ENCODE data around the gene INSIG2. TPM values are rescaled to one million over a fixed set of nuclear protein-coding genes. Genes with fewer than 3 reads are reported as not detected.

The INSIG2 gene
- total RNA-seq, 2 donors from 2014 or later, result 10.9 to 12.5 TPM

DNA sequence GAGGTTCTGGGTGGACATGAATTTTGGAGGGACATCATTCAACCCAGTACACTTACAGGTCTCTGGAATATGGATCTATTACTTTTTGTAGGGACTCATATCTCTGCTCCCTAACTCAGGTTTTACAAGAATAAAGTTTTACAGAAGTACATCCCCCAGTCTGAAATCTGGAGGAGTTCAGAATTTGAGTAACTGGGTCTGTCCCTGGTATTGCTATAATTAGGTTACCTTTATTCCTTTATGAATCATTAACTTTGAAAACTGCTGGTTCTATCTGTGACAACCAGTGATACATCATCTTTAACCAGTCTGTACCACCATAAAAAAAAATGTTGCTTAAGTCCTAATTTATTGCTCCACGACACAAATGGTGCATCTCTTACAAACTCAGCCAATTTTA lies 59.9 kb downstream of the INSIG2 start:
- Histone ChIP-seq H3K36me3 (ENCODE audit: control insufficient read depth, insufficient read depth, low read length) (no peaks in the 10 kb centered on the region), H3K9ac (ENCODE audit: extremely low read depth, low read length, poor library complexity, severe bottlenecking) (no peak overlapping the region), H3K27me3 (ENCODE audit: control insufficient read depth, insufficient read depth, low read length, poor library complexity, severe bottlenecking) (no peaks in the 10 kb centered on the region), H3K4me1 (ENCODE audit: control insufficient read depth, insufficient read depth, low read length) (no peaks in the 10 kb centered on the region), H3K4me3 (ENCODE audit: low read length) (no peak overlapping the region), H3K9me3 (ENCODE audit: control insufficient read depth, low read length) (peaks cover 3% of the 10 kb centered on the region), H3K27ac (ENCODE audit: low read depth, low read length) (no peak overlapping the region)
- TF ChIP-seq, protein P1, sequence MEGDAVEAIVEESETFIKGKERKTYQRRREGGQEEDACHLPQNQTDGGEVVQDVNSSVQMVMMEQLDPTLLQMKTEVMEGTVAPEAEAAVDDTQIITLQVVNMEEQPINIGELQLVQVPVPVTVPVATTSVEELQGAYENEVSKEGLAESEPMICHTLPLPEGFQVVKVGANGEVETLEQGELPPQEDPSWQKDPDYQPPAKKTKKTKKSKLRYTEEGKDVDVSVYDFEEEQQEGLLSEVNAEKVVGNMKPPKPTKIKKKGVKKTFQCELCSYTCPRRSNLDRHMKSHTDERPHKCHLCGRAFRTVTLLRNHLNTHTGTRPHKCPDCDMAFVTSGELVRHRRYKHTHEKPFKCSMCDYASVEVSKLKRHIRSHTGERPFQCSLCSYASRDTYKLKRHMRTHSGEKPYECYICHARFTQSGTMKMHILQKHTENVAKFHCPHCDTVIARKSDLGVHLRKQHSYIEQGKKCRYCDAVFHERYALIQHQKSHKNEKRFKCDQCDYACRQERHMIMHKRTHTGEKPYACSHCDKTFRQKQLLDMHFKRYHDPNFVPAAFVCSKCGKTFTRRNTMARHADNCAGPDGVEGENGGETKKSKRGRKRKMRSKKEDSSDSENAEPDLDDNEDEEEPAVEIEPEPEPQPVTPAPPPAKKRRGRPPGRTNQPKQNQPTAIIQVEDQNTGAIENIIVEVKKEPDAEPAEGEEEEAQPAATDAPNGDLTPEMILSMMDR (conservative IDR thresholded peaks at IDR 0.05), result no peak
- whole genome bisulfite sequencing, 2 experiments (ENCODE audit: insufficient coverage in 1 of 2, insufficient read length in 1 of 2), result 100% methylated on average over 1 of the region's 1 CpG; no CpG with 5 or more reads in 1 of the 2 experiments
- Mint-ChIP-seq H3K27me3 (ENCODE audit: insufficient read depth) (peaks cover 6% of the 10 kb centered on the region), H3K9me3 (peaks cover 3% of the 10 kb centered on the region), H3K27ac (no peak overlapping the region), H3K36me3 (ENCODE audit: low read depth) (no peaks in the 10 kb centered on the region), H3K4me3 (no peak overlapping the region), H3K4me1 (no peaks in the 10 kb centered on the region)
- no peak for DNase-seq

DNA sequence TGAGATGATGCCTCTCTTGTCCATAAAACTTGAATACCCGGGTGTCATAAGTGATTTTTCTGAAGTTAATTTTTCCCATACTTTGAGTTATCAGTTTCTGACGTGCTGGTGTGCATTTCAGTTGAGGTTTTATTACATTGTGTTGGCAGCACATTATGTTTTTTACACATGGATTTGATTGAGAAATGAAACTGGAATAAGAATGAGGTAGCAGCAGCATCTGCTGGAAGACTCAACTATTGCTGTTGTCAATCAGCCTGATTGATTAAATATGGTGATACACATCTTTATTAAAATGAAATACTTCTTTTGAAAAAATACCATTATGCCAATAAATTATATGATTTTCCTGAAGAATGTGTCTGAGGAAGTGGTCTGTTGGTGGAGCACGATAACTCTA lies 60.5 kb downstream of the INSIG2 start:
- Histone ChIP-seq H3K4me3 (ENCODE audit: low read length) (no peak overlapping the region), H3K9ac (ENCODE audit: extremely low read depth, low read length, poor library complexity, severe bottlenecking) (no peak overlapping the region), H3K9me3 (ENCODE audit: control insufficient read depth, low read length) (no peaks in the 10 kb centered on the region), H3K36me3 (ENCODE audit: control insufficient read depth, insufficient read depth, low read length) (no peaks in the 10 kb centered on the region), H3K27ac (ENCODE audit: low read depth, low read length) (no peak overlapping the region), H3K4me1 (ENCODE audit: control insufficient read depth, insufficient read depth, low read length) (no peaks in the 10 kb centered on the region), H3K27me3 (ENCODE audit: control insufficient read depth, insufficient read depth, low read length, poor library complexity, severe bottlenecking) (no peaks in the 10 kb centered on the region)
- H3K9me3 Mint-ChIP-seq, result no peaks in the 10 kb centered on the region
- 88 to 90% methylated on average over 1 to 3 of the region's 3 CpGs for WGBS, 2 experiments (ENCODE audit: insufficient coverage in 1 of 2, insufficient read length in 1 of 2)
- H3K27me3 Mint-ChIP-seq (ENCODE audit: insufficient read depth), result peaks cover 6% of the 10 kb centered on the region
- DNase-seq, result no peak
- H3K27ac Mint-ChIP-seq, result no peak overlapping the region
- H3K36me3 Mint-ChIP-seq (ENCODE audit: low read depth), result no peaks in the 10 kb centered on the region
- TF ChIP-seq, protein P1 (conservative IDR thresholded peaks at IDR 0.05), result no peak
- H3K4me3 Mint-ChIP-seq, result no peak overlapping the region
- no peaks in the 10 kb centered on the region for H3K4me1 Mint-ChIP-seq

DNA sequence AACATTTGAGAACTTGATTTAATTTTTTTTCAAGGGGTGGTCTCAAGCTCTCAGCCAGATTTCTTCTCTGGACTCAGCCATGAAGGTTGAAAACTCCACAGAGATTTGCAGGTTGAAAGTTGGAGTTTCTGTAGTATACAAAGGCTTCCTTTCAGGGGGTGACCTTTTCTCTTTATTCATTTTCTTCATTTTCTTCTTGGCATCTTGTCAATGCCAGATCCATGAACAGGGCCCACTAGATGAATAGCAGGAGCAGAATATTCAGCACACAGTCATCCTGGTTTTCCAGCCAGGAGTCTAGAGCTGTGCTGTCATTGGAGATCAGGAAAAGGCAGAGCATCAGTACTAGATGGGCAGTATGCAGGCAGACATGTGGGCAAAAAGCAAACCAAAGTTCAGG lies 62.0 kb downstream of the INSIG2 start:
- Mint-ChIP-seq H3K4me3 (no peak overlapping the region), H3K27ac (no peak overlapping the region), H3K36me3 (ENCODE audit: low read depth) (no peaks in the 10 kb centered on the region), H3K27me3 (ENCODE audit: insufficient read depth) (peaks cover 4% of the 10 kb centered on the region), H3K9me3 (no peaks in the 10 kb centered on the region), H3K4me1 (no peaks in the 10 kb centered on the region)
- Histone ChIP-seq H3K4me1 (ENCODE audit: control insufficient read depth, insufficient read depth, low read length) (no peaks in the 10 kb centered on the region), H3K9me3 (ENCODE audit: control insufficient read depth, low read length) (no peaks in the 10 kb centered on the region), H3K4me3 (ENCODE audit: low read length) (no peak overlapping the region), H3K9ac (ENCODE audit: extremely low read depth, low read length, poor library complexity, severe bottlenecking) (no peak overlapping the region), H3K27me3 (ENCODE audit: control insufficient read depth, insufficient read depth, low read length, poor library complexity, severe bottlenecking) (no peaks in the 10 kb centered on the region), H3K27ac (ENCODE audit: low read depth, low read length) (no peak overlapping the region), H3K36me3 (ENCODE audit: control insufficient read depth, insufficient read depth, low read length) (no peaks in the 10 kb centered on the region)
- no peak for DNase-seq
- TF ChIP-seq, protein P1 (conservative IDR thresholded peaks at IDR 0.05), result no peak
